SK-N-SH treated with all-trans-retinoic acid at 6 μM for 48 hours (cell line): ENCODE data around the gene OGT.

ENCODE experiments used
- ATAC-seq: fragments of 200-7000 bp; cut with Tn5 transposase; 3 replicates; pipeline ENCODE4 v1.9.1; 2020; ENCODE audit warnings: mild to moderate bottlenecking, moderate library complexity
- ARNTL ChIP-seq: fragments of 450-650 bp; formaldehyde crosslinking; IDR thresholded peaks from 2 replicates; pipeline ENCODE4 v1.5.0; 2020; ENCODE audit warnings: low read depth, mild to moderate bottlenecking, moderate library complexity, borderline replicate concordance
- CSDC2 ChIP-seq: fragments of 250-450 bp; sonication (Bioruptor Pico); IDR thresholded peaks from 2 replicates; pipeline ENCODE4 v1.5.0; 2020; ENCODE audit warnings: mild to moderate bottlenecking, moderate library complexity
- ESRRG ChIP-seq: fragments of 250-450 bp; sonication (Bioruptor Pico); IDR thresholded peaks from 2 replicates; pipeline ENCODE4 v1.6.1; 2021; ENCODE audit warnings: mild to moderate bottlenecking
- GLIS3 ChIP-seq: fragments of 250-450 bp; sonication (Bioruptor Pico); IDR thresholded peaks from 2 replicates; pipeline ENCODE4 v1.5.0; 2020; ENCODE audit warnings: mild to moderate bottlenecking, moderate library complexity
- ISL1 ChIP-seq: fragments of 250-450 bp; sonication (Bioruptor Pico); IDR thresholded peaks from 2 replicates; pipeline ENCODE4 v2.1.2; 2022; ENCODE audit warnings: mild to moderate bottlenecking, moderate library complexity
- PPARA ChIP-seq: fragments of 250-450 bp; sonication (Bioruptor Pico); IDR thresholded peaks from 2 replicates; pipeline ENCODE4 v1.5.0; 2020; ENCODE audit warnings: mild to moderate bottlenecking, borderline replicate concordance
- RARB ChIP-seq: fragments of 250-450 bp; sonication (Bioruptor Pico); IDR thresholded peaks from 2 replicates; pipeline ENCODE4 v1.8.0; 2021; ENCODE audit warnings: mild to moderate bottlenecking, moderate library complexity
- TCF4 ChIP-seq: fragments of 250-450 bp; sonication (Bioruptor Pico); IDR thresholded peaks from 2 replicates; pipeline ENCODE4 v1.8.0; 2021; ENCODE audit warnings: mild to moderate bottlenecking, moderate library complexity, borderline replicate concordance
- ZC3H10 ChIP-seq: fragments of 250-450 bp; sonication (Bioruptor Pico); IDR thresholded peaks from 2 replicates; pipeline ENCODE4 v1.5.1; 2021; ENCODE audit warnings: mild to moderate bottlenecking, moderate library complexity
- ZFP3 ChIP-seq: fragments of 250-450 bp; sonication (Bioruptor Pico); IDR thresholded peaks from 2 replicates; pipeline ENCODE4 v1.5.0; 2020; ENCODE audit warnings: mild to moderate bottlenecking, moderate library complexity
- ZNF565 ChIP-seq: fragments of 450-650 bp; formaldehyde crosslinking; conservative IDR thresholded peaks from 2 replicates; pipeline ENCODE4 v1.5.0; 2020; ENCODE audit warnings: low read depth, mild to moderate bottlenecking, moderate library complexity
- TF ChIP-seq, protein P1 (sequence below): fragments of 250-450 bp; sonication (Bioruptor Pico); IDR thresholded peaks from 2 replicates; pipeline ENCODE4 v1.5.0; 2020; ENCODE audit warnings: mild to moderate bottlenecking, moderate library complexity
- TF ChIP-seq, protein P2 (sequence below): fragments of 250-450 bp; sonication (Bioruptor Pico); IDR thresholded peaks from 2 replicates; pipeline ENCODE4 v1.8.0; 2020; ENCODE audit warnings: mild to moderate bottlenecking, moderate library complexity, borderline replicate concordance
- TF ChIP-seq, protein P3 (sequence below): fragments of 250-450 bp; sonication (Bioruptor Pico); IDR thresholded peaks from 2 replicates; pipeline ENCODE4 v1.8.0; 2021; ENCODE audit warnings: low read depth, mild to moderate bottlenecking, moderate library complexity, borderline replicate concordance

OGT gene

DNA sequence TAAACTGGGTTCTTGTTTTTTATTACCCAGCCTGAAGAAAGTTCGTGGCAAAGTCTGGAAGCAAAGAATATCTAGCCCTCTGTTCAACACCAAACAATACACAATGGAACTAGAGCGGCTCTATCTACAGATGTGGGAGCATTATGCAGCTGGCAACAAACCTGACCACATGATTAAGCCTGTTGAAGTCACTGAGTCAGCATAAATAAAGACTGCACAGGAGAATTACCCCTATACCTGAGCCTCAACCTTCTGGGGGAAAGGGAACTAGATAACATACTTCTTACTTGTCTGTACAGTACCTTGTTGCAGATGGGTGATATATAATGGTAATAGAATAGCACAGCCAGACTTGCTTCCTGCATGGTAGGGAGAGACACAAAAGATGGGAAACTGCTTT lies 40.7 kb downstream of the OGT start:
- TF ChIP-seq ZC3H10 (CRISPR knock-in tag), result no peak
- no peak for TF ChIP-seq PPARA (CRISPR knock-in tag)
- no peak for TF ChIP-seq ISL1 (CRISPR knock-in tag)
- TF ChIP-seq, protein P1, sequence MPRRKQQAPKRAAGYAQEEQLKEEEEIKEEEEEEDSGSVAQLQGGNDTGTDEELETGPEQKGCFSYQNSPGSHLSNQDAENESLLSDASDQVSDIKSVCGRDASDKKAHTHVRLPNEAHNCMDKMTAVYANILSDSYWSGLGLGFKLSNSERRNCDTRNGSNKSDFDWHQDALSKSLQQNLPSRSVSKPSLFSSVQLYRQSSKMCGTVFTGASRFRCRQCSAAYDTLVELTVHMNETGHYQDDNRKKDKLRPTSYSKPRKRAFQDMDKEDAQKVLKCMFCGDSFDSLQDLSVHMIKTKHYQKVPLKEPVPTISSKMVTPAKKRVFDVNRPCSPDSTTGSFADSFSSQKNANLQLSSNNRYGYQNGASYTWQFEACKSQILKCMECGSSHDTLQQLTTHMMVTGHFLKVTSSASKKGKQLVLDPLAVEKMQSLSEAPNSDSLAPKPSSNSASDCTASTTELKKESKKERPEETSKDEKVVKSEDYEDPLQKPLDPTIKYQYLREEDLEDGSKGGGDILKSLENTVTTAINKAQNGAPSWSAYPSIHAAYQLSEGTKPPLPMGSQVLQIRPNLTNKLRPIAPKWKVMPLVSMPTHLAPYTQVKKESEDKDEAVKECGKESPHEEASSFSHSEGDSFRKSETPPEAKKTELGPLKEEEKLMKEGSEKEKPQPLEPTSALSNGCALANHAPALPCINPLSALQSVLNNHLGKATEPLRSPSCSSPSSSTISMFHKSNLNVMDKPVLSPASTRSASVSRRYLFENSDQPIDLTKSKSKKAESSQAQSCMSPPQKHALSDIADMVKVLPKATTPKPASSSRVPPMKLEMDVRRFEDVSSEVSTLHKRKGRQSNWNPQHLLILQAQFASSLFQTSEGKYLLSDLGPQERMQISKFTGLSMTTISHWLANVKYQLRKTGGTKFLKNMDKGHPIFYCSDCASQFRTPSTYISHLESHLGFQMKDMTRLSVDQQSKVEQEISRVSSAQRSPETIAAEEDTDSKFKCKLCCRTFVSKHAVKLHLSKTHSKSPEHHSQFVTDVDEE (CRISPR knock-in tag), result no peak
- TF ChIP-seq, protein P2, sequence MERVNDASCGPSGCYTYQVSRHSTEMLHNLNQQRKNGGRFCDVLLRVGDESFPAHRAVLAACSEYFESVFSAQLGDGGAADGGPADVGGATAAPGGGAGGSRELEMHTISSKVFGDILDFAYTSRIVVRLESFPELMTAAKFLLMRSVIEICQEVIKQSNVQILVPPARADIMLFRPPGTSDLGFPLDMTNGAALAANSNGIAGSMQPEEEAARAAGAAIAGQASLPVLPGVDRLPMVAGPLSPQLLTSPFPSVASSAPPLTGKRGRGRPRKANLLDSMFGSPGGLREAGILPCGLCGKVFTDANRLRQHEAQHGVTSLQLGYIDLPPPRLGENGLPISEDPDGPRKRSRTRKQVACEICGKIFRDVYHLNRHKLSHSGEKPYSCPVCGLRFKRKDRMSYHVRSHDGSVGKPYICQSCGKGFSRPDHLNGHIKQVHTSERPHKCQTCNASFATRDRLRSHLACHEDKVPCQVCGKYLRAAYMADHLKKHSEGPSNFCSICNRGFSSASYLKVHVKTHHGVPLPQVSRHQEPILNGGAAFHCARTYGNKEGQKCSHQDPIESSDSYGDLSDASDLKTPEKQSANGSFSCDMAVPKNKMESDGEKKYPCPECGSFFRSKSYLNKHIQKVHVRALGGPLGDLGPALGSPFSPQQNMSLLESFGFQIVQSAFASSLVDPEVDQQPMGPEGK, result no peak
- TF ChIP-seq, protein P3, sequence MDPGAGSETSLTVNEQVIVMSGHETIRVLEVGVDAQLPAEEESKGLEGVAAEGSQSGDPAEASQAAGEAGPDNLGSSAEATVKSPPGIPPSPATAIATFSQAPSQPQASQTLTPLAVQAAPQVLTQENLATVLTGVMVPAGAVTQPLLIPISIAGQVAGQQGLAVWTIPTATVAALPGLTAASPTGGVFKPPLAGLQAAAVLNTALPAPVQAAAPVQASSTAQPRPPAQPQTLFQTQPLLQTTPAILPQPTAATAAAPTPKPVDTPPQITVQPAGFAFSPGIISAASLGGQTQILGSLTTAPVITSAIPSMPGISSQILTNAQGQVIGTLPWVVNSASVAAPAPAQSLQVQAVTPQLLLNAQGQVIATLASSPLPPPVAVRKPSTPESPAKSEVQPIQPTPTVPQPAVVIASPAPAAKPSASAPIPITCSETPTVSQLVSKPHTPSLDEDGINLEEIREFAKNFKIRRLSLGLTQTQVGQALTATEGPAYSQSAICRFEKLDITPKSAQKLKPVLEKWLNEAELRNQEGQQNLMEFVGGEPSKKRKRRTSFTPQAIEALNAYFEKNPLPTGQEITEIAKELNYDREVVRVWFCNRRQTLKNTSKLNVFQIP (CRISPR knock-in tag), result no peak
- no peak for TF ChIP-seq RARB
- TF ChIP-seq ARNTL (CRISPR knock-in tag), result no peak
- TF ChIP-seq, all 23 proteins: peak for 0
- no peak for ATAC-seq

DNA sequence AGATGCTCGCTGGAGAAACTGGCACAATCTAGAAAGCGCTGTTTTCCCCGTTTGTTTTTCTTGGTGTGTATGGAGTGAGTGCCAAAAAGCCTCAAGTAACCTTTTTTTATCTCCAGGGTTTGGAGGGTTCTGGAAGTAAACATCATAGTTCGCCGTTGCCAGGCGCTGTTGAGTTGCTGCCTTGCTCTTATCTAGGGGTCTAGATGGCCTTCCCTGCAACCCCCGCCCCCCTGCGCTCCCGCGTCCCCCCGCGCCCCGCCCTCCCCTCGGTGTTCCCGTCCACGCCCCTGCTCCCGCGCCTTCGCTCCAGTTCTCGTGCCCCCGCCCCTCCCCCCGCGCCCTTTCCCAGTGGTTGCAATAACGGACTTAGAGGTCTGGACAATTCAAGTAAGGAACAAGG lies 44.8 kb downstream of the OGT start:
- no peak for TF ChIP-seq ZFP3 (CRISPR knock-in tag)
- no peak for ATAC-seq

DNA sequence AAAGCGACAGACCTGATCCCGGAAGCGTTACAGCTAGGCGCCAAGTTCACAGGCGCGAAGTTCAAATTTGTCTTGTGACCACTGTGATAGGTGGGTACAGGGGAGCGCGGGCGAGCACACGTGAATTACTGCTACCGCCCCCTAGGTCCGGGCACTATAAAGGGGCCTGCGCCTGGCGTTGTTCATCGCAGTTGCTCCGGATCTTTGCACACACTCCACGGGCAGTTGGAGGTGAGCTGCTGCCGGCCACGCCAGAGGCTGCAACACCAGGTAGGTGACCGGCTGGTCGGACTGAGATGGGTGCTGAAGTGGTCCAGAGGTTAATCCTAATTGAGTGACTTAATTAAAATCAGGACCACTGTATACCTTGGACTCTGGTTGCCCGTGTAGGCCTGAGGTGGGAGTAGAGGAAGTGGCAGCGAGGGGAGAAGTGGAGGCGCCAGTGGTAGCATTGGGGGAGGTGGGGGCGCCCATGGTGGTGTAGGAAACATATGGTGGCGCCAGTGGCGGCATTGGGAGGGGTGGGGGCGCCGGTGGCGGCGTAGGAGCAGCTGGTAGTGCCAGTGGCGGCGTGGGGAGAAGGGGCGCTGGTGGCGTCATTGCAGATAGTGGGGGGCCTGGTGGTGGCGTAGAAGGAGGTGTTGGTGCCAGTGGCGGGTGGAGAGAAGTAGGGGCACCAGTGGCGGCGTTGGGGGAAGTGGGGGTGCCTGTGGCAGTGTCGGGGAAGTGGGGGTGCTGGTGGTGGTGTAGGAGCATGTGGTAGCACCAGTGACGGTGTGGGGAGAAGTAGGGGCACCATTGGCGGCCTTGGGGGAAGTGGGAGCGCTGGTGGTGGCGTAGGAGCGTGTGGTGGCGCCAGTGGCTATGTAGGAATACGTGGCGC lies 45.6 kb downstream of the OGT start, which contains the start of gene GCNA:
TSS of gene GCNA (plus strand) at position 185 of the 883 bp plus-strand sequence. CDS start 2,385 bp downstream, outside the sequence.
- no peak for ATAC-seq
- TF ChIP-seq ISL1 (CRISPR knock-in tag) (no peak), ESRRG (no peak), TCF4 (CRISPR knock-in tag) (no peak), ARNTL (CRISPR knock-in tag) (no peak), ZNF565 (CRISPR knock-in tag) (no peak), CSDC2 (CRISPR knock-in tag) (no peak), PPARA (CRISPR knock-in tag) (no peak), GLIS3 (CRISPR knock-in tag) (no peak)
- TF ChIP-seq, protein P2, result no peak
- TF ChIP-seq, protein P1 (CRISPR knock-in tag), result no peak
